WTC11 (cell line): ENCODE measurements around the gene MYOZ3. TPM values are rescaled to one million over a fixed set of nuclear protein-coding genes. Genes with fewer than 3 reads are reported as not detected.

Source experiments
- ATF1 ChIP-seq: sonication (generic); formaldehyde crosslinking; IDR thresholded peaks from 2 replicates; pipeline ENCODE4 v1.8.1; 2023; ENCODE audit warnings: mild to moderate bottlenecking, moderate library complexity, missing genetic modification reagents
- CREM ChIP-seq: sonication (generic); formaldehyde crosslinking; IDR thresholded peaks from 2 replicates; pipeline ENCODE4 v1.8.1; 2022; ENCODE audit warnings: mild to moderate bottlenecking, missing genetic modification reagents, moderate library complexity
- ELF4 ChIP-seq: sonication (generic); formaldehyde crosslinking; IDR thresholded peaks from 2 replicates; pipeline ENCODE4 v1.8.1; 2022; ENCODE audit warnings: low read depth, mild to moderate bottlenecking, moderate library complexity, missing genetic modification reagents
- ETV6 ChIP-seq: sonication (generic); formaldehyde crosslinking; IDR thresholded peaks from 2 replicates; pipeline ENCODE4 v1.8.1; 2022; ENCODE audit warnings: mild to moderate bottlenecking, missing genetic modification reagents
- FOXJ3 ChIP-seq: sonication (generic); formaldehyde crosslinking; IDR thresholded peaks from 2 replicates; pipeline ENCODE4 v1.9.0; 2021; ENCODE audit warnings: missing genetic modification reagents, mild to moderate bottlenecking, borderline replicate concordance
- FOXK1 ChIP-seq: sonication (generic); formaldehyde crosslinking; IDR thresholded peaks from 2 replicates; pipeline ENCODE4 v1.8.0; 2022; ENCODE audit warnings: mild to moderate bottlenecking, moderate library complexity, missing genetic modification reagents
- GABPB1 ChIP-seq: sonication (generic); formaldehyde crosslinking; IDR thresholded peaks from 2 replicates; pipeline ENCODE4 v1.8.1; 2023; ENCODE audit warnings: mild to moderate bottlenecking, missing genetic modification reagents
- GTF2I ChIP-seq: fragments of 250-450 bp; sonication (Bioruptor Pico); conservative IDR thresholded peaks from 2 replicates; pipeline ENCODE4 v1.4.0; 2021; ENCODE audit warnings: mild to moderate bottlenecking
- MYBL2 ChIP-seq: sonication (generic); formaldehyde crosslinking; IDR thresholded peaks from 2 replicates; pipeline ENCODE4 v1.8.1; 2023; ENCODE audit warnings: mild to moderate bottlenecking, moderate library complexity, missing genetic modification reagents
- NFYB ChIP-seq: sonication (generic); formaldehyde crosslinking; conservative IDR thresholded peaks from 2 replicates; pipeline ENCODE4 v1.8.0; 2022; ENCODE audit warnings: low read depth, missing genetic modification reagents
- NR1H2 ChIP-seq: sonication (generic); formaldehyde crosslinking; IDR thresholded peaks from 2 replicates; pipeline ENCODE4 v1.9.0; 2021; ENCODE audit warnings: mild to moderate bottlenecking, moderate library complexity, missing genetic modification reagents
- OVOL2 ChIP-seq: fragments of 250-450 bp; sonication (Bioruptor Pico); IDR thresholded peaks from 2 replicates; pipeline ENCODE4 v1.9.0; 2021; ENCODE audit warnings: mild to moderate bottlenecking, borderline replicate concordance
- RORB ChIP-seq: fragments of 250-450 bp; sonication (Bioruptor Pico); IDR thresholded peaks from 2 replicates; pipeline ENCODE4 v1.9.0; 2021; ENCODE audit warnings: mild to moderate bottlenecking
- SMAD3 ChIP-seq: sonication (generic); formaldehyde crosslinking; IDR thresholded peaks from 2 replicates; pipeline ENCODE4 v1.8.0; 2022; ENCODE audit warnings: missing genetic modification reagents, mild to moderate bottlenecking, borderline replicate concordance
- SP1 ChIP-seq: sonication (generic); formaldehyde crosslinking; conservative IDR thresholded peaks from 2 replicates; pipeline ENCODE4 v1.8.1; 2022; ENCODE audit warnings: missing genetic modification reagents
- ZBTB21 ChIP-seq: sonication (generic); formaldehyde crosslinking; IDR thresholded peaks from 2 replicates; pipeline ENCODE4 v1.8.1; 2023; ENCODE audit warnings: mild to moderate bottlenecking, missing genetic modification reagents, borderline replicate concordance
- ZNF138 ChIP-seq: sonication (generic); formaldehyde crosslinking; conservative IDR thresholded peaks from 2 replicates; pipeline ENCODE4 v1.8.1; 2022; ENCODE audit warnings: mild to moderate bottlenecking, moderate library complexity, missing genetic modification reagents
- total RNA-seq: library from RNA; stranded (reverse); gene quantifications from 3 replicates; pipeline ENCODE4 v1.2.3, GENCODE V29; 2021
- TF ChIP-seq, protein P1 (sequence below): sonication (generic); formaldehyde crosslinking; IDR thresholded peaks from 2 replicates; pipeline ENCODE4 v1.8.1; 2022; ENCODE audit warnings: missing genetic modification reagents, borderline replicate concordance
- TF ChIP-seq, protein P2 (sequence below): sonication (generic); formaldehyde crosslinking; IDR thresholded peaks from 2 replicates; pipeline ENCODE4 v1.8.0; 2022; ENCODE audit warnings: mild to moderate bottlenecking, missing genetic modification reagents
- TF ChIP-seq, protein P3 (sequence below): sonication (generic); formaldehyde crosslinking; conservative IDR thresholded peaks from 2 replicates; pipeline ENCODE4 v1.8.1; 2022; ENCODE audit warnings: mild to moderate bottlenecking, missing genetic modification reagents
- TF ChIP-seq, protein P4 (sequence below): sonication (generic); formaldehyde crosslinking; IDR thresholded peaks from 2 replicates; pipeline ENCODE4 v1.8.0; 2023; ENCODE audit warnings: missing genetic modification reagents, mild to moderate bottlenecking, borderline replicate concordance
- TF ChIP-seq, protein P5 (sequence below): sonication (generic); formaldehyde crosslinking; IDR thresholded peaks from 2 replicates; pipeline ENCODE4 v1.8.0; 2022; ENCODE audit warnings: mild to moderate bottlenecking, missing genetic modification reagents
- TF ChIP-seq, protein P6 (sequence below): fragments of 250-450 bp; sonication (Bioruptor Pico); IDR thresholded peaks from 2 replicates; pipeline ENCODE4 v1.8.0; 2021; ENCODE audit warnings: mild to moderate bottlenecking
- TF ChIP-seq, protein P7 (sequence below): sonication (generic); formaldehyde crosslinking; IDR thresholded peaks from 2 replicates; pipeline ENCODE4 v1.8.1; 2022; ENCODE audit warnings: low read depth, mild to moderate bottlenecking, moderate library complexity, missing genetic modification reagents, borderline replicate concordance
- TF ChIP-seq, protein P8 (sequence below): sonication (generic); formaldehyde crosslinking; IDR thresholded peaks from 2 replicates; pipeline ENCODE4 v1.8.0; 2022; ENCODE audit warnings: mild to moderate bottlenecking, missing genetic modification reagents
- TF ChIP-seq, protein P9 (sequence below): sonication (generic); formaldehyde crosslinking; IDR thresholded peaks from 2 replicates; pipeline ENCODE4 v1.8.1; 2022; ENCODE audit warnings: mild to moderate bottlenecking, missing genetic modification reagents, moderate library complexity, borderline replicate concordance

The MYOZ3 gene
- total RNA-seq, 1 experiment from 2014 or later = 13.7 TPM

DNA sequence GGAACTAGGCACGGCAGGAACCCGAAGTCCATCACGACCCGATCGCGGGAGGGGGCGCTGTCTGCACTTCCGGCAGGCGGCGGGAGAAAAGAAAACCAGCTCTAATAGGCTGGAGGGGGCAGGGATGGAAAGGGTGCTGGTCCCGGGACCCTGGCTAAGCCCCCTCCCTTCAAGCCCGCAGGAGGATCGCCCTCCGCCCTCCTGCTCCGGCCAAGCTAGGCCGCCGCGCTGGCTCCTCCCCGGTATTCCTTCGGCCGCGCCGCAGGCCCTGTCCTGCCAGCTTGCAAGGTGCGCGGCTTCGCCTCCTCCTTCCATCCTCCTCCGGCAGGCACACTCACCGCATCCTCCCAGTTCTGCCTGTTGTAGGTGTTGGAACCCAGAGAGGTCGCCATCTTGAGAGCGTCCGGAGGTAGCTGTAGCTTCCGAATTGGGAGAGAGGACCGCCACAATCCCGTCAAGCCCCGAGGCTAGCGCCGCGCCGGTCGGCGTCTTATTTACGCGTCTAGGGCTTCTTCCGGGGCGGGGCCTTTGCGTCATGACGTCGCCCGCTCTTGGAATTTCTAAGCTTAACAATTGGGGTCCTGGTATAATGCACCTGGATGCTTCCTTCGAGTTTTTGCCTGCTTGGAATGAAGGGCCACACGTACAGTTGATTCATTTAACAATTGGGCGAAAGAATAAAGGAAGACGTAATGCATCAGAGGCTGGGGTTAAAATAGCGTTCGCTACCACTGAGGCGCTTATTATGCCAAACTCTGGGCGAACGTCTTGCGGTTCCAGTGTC lies 39.7 kb downstream of the MYOZ3 start, which contains the start of gene RBM22 (continued):
- TF ChIP-seq CREM = peak; percentile 95
- TF ChIP-seq SP1 (CRISPR knock-in tag) = peak; percentile 96
- TF ChIP-seq, protein P1, sequence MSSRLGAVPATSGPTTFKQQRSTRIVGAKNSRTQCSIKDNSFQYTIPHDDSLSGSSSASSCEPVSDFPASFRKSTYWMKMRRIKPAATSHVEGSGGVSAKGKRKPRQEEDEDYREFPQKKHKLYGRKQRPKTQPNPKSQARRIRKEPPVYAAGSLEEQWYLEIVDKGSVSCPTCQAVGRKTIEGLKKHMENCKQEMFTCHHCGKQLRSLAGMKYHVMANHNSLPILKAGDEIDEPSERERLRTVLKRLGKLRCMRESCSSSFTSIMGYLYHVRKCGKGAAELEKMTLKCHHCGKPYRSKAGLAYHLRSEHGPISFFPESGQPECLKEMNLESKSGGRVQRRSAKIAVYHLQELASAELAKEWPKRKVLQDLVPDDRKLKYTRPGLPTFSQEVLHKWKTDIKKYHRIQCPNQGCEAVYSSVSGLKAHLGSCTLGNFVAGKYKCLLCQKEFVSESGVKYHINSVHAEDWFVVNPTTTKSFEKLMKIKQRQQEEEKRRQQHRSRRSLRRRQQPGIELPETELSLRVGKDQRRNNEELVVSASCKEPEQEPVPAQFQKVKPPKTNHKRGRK (CRISPR knock-in tag) = no peak
- TF ChIP-seq ATF1 (CRISPR knock-in tag) = no peak
- TF ChIP-seq GTF2I = no peak
- TF ChIP-seq, protein P2, sequence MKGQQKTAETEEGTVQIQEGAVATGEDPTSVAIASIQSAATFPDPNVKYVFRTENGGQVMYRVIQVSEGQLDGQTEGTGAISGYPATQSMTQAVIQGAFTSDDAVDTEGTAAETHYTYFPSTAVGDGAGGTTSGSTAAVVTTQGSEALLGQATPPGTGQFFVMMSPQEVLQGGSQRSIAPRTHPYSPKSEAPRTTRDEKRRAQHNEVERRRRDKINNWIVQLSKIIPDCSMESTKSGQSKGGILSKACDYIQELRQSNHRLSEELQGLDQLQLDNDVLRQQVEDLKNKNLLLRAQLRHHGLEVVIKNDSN = no peak
- no peak for TF ChIP-seq OVOL2
- TF ChIP-seq, protein P3, sequence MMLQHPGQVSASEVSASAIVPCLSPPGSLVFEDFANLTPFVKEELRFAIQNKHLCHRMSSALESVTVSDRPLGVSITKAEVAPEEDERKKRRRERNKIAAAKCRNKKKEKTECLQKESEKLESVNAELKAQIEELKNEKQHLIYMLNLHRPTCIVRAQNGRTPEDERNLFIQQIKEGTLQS (CRISPR knock-in tag) = no peak
- TF ChIP-seq ZBTB21 (CRISPR knock-in tag) = 0 out of 2 replicates have a peak, but pooled peaks have one; percentile 16
- TF ChIP-seq, protein P4, sequence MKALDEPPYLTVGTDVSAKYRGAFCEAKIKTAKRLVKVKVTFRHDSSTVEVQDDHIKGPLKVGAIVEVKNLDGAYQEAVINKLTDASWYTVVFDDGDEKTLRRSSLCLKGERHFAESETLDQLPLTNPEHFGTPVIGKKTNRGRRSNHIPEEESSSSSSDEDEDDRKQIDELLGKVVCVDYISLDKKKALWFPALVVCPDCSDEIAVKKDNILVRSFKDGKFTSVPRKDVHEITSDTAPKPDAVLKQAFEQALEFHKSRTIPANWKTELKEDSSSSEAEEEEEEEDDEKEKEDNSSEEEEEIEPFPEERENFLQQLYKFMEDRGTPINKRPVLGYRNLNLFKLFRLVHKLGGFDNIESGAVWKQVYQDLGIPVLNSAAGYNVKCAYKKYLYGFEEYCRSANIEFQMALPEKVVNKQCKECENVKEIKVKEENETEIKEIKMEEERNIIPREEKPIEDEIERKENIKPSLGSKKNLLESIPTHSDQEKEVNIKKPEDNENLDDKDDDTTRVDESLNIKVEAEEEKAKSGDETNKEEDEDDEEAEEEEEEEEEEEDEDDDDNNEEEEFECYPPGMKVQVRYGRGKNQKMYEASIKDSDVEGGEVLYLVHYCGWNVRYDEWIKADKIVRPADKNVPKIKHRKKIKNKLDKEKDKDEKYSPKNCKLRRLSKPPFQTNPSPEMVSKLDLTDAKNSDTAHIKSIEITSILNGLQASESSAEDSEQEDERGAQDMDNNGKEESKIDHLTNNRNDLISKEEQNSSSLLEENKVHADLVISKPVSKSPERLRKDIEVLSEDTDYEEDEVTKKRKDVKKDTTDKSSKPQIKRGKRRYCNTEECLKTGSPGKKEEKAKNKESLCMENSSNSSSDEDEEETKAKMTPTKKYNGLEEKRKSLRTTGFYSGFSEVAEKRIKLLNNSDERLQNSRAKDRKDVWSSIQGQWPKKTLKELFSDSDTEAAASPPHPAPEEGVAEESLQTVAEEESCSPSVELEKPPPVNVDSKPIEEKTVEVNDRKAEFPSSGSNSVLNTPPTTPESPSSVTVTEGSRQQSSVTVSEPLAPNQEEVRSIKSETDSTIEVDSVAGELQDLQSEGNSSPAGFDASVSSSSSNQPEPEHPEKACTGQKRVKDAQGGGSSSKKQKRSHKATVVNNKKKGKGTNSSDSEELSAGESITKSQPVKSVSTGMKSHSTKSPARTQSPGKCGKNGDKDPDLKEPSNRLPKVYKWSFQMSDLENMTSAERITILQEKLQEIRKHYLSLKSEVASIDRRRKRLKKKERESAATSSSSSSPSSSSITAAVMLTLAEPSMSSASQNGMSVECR (CRISPR knock-in tag) = no peak
- no peak for TF ChIP-seq RORB
- TF ChIP-seq NFYB (CRISPR knock-in tag) = no peak
- TF ChIP-seq GABPB1 (CRISPR knock-in tag) = peak; percentile 57
- TF ChIP-seq, protein P5, sequence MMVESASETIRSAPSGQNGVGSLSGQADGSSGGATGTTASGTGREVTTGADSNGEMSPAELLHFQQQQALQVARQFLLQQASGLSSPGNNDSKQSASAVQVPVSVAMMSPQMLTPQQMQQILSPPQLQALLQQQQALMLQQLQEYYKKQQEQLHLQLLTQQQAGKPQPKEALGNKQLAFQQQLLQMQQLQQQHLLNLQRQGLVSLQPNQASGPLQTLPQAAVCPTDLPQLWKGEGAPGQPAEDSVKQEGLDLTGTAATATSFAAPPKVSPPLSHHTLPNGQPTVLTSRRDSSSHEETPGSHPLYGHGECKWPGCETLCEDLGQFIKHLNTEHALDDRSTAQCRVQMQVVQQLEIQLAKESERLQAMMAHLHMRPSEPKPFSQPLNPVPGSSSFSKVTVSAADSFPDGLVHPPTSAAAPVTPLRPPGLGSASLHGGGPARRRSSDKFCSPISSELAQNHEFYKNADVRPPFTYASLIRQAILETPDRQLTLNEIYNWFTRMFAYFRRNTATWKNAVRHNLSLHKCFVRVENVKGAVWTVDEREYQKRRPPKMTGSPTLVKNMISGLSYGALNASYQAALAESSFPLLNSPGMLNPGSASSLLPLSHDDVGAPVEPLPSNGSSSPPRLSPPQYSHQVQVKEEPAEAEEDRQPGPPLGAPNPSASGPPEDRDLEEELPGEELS (CRISPR knock-in tag) = peak; percentile 69; the same call in 1 of the 2 replicates
- TF ChIP-seq ZNF138 (CRISPR knock-in tag) = no peak
- TF ChIP-seq FOXJ3 (CRISPR knock-in tag) = no peak
- peak; percentile 46 for TF ChIP-seq SMAD3 (CRISPR knock-in tag)
- TF ChIP-seq, protein P6, sequence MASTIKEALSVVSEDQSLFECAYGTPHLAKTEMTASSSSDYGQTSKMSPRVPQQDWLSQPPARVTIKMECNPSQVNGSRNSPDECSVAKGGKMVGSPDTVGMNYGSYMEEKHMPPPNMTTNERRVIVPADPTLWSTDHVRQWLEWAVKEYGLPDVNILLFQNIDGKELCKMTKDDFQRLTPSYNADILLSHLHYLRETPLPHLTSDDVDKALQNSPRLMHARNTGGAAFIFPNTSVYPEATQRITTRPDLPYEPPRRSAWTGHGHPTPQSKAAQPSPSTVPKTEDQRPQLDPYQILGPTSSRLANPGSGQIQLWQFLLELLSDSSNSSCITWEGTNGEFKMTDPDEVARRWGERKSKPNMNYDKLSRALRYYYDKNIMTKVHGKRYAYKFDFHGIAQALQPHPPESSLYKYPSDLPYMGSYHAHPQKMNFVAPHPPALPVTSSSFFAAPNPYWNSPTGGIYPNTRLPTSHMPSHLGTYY (CRISPR knock-in tag) = no peak
- TF ChIP-seq, protein P7, sequence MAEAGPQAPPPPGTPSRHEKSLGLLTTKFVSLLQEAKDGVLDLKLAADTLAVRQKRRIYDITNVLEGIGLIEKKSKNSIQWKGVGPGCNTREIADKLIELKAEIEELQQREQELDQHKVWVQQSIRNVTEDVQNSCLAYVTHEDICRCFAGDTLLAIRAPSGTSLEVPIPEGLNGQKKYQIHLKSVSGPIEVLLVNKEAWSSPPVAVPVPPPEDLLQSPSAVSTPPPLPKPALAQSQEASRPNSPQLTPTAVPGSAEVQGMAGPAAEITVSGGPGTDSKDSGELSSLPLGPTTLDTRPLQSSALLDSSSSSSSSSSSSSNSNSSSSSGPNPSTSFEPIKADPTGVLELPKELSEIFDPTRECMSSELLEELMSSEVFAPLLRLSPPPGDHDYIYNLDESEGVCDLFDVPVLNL (CRISPR knock-in tag) = no peak
- TF ChIP-seq, protein P8, sequence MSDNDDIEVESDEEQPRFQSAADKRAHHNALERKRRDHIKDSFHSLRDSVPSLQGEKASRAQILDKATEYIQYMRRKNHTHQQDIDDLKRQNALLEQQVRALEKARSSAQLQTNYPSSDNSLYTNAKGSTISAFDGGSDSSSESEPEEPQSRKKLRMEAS (CRISPR knock-in tag) = peak; percentile 54; the same call in 1 of the 2 replicates
- no peak for TF ChIP-seq ELF4
- no peak for TF ChIP-seq NR1H2 (CRISPR knock-in tag)
- peak; percentile 96 for TF ChIP-seq FOXK1
- TF ChIP-seq, protein P9, sequence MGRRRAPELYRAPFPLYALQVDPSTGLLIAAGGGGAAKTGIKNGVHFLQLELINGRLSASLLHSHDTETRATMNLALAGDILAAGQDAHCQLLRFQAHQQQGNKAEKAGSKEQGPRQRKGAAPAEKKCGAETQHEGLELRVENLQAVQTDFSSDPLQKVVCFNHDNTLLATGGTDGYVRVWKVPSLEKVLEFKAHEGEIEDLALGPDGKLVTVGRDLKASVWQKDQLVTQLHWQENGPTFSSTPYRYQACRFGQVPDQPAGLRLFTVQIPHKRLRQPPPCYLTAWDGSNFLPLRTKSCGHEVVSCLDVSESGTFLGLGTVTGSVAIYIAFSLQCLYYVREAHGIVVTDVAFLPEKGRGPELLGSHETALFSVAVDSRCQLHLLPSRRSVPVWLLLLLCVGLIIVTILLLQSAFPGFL (CRISPR knock-in tag) = no peak
- TF ChIP-seq ETV6 = peak; percentile 40; the same call in 1 of the 2 replicates
- no peak; the same call in 1 of the 2 replicates for TF ChIP-seq MYBL2 (CRISPR knock-in tag)
